Left colon (tissue), 2 donors: ENCODE data around the gene NUP107. TPM values are rescaled to one million over a fixed set of nuclear protein-coding genes. Genes with fewer than 3 reads are reported as not detected.
A peak's percentile ranks its signal among the peaks of the same experiment; 100 is the strongest.
"Not testable (repeated sequence)": the region's sequence is repeated elsewhere in the genome, so short reads cannot be mapped to it uniquely, and the experiment has no call there.

Source experiments
- ATAC-seq: fragments of 200-7000 bp; cut with Tn5 transposase; one replicate; pipeline ENCODE4 v1.9.1; 2020; ENCODE audit warnings: mild to moderate bottlenecking, moderate library complexity
- DNase-seq, 2 donors: peaks; one replicate each; pipeline ENCODE4 v3.0.0-alpha.2; 2020
- intact Hi-C, 2 donors: fragments of 100-400 bp; cut with DNase I in 1 of 2; cut with micrococcal nuclease in 1 of 2; formaldehyde crosslinking; loops; one replicate each; pipeline versions ENCODE4 v1.11.2 to v1.14.0; 2022; cut with DNase I, micrococcal nuclease
- long read RNA-seq: library from polyadenylated mRNA; unstranded; transcript quantifications from one replicate; pipeline ENCODE4 v2.0.0, GENCODE V29; 2021
- total RNA-seq, 2 donors: library from RNA; stranded (reverse); fragmentation: NEBNext Ultra II Directional; extraction: Animal tissue kit (Norgen Biotek cat#: 25700); gene quantifications; one replicate each; pipeline ENCODE4 v1.2.1, GENCODE V29; 2021
- donor health status: DM: no; HTN: no; CAD: no.
- donor health status: DM: yes; HTN: yes; CAD: no.

Gene NUP107
- total RNA-seq: 10 to 100 TPM; 23.2 to 25.8 TPM
- long read RNA-seq, full-length matches to known transcripts: 10 of 18 reads
- long read RNA-seq, partial matches to known transcripts: 5 of 18 reads
- long read RNA-seq, other reads (novel, unspliced or antisense): 3 of 18 reads

DNA sequence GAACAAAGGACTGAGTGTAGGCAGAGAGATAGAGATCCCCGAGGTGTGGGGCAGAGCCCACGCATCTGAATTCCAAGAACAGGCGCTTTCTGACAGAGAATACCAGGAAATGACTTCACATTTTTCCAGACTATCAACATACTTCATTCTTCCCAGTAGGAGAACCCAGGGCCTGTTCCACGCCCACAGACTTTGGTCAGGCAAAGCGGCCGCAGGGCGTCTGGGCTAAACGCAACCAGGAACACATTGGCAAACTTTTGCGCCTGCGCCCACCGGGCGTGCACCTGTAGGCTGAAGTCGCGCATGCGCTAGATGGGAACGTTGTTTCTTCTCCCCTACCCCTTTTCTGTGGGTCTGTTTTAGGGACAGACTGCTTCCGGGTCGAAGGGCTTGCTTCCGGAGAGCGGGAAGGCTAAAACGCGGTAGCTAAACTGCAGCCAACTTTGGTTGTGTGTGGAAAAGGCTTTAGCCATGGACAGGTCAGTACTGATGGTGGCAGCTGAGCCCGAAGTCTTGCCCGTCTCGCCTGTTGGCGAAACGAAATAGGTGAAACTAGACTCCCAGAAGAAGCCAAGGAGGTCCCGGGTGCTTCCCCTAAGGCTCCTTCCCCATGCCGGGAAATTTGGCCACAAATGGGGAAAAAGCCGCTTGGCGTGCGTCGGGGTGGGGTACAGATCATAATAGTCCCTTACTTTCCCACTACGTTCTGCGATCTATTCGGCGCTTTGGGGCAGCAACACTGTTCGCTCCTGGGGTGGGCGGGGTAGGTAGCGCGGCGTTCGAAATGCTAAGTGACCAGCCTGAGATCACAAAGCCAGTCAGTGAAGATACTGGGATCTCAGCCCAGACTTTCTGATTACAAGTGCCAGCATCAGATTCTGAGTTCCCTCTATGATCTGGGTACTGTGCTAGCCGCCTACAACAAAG, at the start of gene NUP107:
Gene NUP107 (plus strand): TSS at position 384 of the 927 bp plus-strand sequence. CDS start 88 bp downstream, at position 472.
- ATAC-seq (peak; percentile 97), DNase-seq (peak; percentile 100)
- intact Hi-C loops: loop anchor here in 1 of 2 donors (5.0 to 10.0 kb wide), 2 partner anchors 70 to 322 kb away; no protein-coding TSS in a partner anchor

DNA sequence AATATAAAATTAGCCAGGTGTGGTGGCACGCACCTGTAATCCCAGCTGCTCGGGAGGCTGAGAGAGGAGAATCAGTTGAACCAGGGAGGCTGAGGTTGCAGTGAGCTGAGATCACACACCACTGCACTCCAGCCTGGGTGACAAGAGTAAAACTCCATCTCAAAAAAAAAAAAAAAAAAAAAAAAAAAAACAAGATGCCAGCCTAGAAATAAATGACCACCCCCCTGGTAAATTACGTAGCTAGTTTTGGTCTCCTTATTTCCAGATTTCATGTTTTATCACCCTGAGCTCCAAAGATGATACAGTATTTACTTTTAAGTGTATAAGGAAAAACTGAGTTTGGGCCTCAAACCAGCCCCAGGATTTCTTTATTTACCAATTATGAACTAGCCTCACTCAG, 49.3 kb upstream of the NUP107 start:
- intact Hi-C loops, DNase-seq, ATAC-seq: not testable (repeated sequence)

DNA sequence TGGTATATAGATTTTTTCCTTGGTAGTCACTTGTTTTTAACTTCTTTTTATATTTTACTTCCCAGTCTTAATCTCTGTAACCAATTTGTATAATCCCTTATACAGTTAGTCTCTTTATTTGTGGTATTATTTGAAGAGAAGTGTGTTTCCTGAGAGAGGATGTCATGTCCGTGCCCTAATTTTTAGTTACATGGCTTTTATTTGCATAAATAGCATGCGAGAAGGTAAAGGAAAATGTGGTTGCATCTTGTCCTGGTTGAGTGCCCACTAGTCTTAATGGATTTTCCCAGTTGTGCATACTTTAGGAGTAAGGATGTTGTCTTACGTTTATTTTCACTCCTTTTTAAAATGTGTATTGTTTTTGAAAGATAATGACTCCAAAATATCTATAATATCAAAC, 48.6 kb upstream of the NUP107 start:
- ATAC-seq (no peak), DNase-seq (no peak)
- intact Hi-C loops: no loop called here

- intact Hi-C loops: no loop called here
- ATAC-seq (no peak), DNase-seq (no peak)
These were observed 47.9 kb upstream of the NUP107 start for GRCh38 chr12:68638721-68639395.

- ATAC-seq (no peak), DNase-seq (no peak)
- intact Hi-C loops: no loop called here
These were observed 47.4 kb upstream of the NUP107 start for GRCh38 chr12:68639396-68639767.

DNA sequence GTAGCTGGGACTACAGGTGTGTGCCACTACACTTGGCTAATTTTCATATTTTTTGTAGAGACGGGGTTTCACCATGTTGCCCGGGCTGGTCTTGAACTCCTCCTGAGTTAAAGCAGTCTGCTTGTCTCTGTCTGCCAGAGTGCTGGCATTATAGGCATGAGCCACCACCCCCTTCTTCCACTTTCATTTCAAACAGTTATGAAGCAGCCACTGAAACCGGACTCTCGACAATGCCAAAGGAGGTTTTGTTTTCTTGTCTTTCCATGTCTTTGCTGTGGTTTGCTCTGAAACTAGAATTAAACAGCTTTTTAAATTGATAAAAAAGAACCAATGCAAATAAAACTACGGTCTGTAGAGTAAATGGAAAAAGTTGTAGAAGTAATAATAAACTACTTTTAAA, 45.6 kb upstream of the NUP107 start:
- intact Hi-C loops: no loop called here
- ATAC-seq: peak; percentile 30
- no peak for DNase-seq

DNA sequence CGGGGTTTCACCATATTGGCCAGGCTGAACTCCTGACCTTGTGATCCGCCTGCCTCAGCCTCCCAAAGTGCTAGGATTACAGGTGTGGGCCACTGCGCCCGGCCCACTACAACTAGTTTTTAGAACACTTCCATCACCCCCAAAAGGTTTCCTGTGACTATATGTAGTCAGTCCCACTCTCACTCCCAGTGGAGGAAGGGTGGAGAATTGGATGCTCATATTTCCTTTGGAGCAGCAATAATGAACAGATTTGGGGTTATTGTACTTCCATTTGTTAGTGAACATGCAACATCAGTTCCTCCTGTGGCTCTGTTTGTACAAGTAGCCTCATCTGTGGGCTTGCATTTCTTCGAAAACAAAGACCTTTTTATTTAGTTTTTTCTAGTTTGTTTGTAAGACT, 40.3 kb upstream of the NUP107 start:
- ATAC-seq: no peak
- intact Hi-C loops: no loop called here

DNA sequence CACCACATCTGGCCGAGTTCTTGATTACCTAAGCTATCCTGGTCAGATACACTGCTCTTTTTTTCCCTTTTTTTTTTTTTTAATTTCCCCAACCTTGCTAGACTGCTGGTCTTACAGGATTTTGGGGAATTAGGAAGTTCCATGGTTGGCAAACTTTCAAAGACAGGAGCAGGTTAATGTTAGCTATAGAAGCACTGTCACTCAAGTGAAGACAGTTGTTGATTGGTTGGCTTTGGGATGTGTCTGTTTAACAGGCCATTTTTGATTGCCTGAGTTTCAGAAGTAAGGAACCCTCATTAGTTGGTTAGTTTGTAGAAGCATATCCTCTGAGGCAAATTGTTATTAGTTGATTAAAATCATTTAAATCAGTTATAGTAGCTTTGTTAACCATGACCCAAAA, 39.3 kb upstream of the NUP107 start:
- ATAC-seq: no peak
- intact Hi-C loops: no loop called here
- no peak for DNase-seq

More for the DNA sequence above, 40.3 kb upstream of the NUP107 start:
- DNase-seq: no peak

GRCh38 chr12:68648179-68648578, 38.6 kb upstream of the NUP107 start:
- intact Hi-C loops: no loop called here
- DNase-seq (no peak), ATAC-seq (no peak)

GRCh38 chr12:68665016-68665569, 21.7 kb upstream of the NUP107 start:
- intact Hi-C loops: no loop called here
- ATAC-seq: peak; percentile 24
- no peak for DNase-seq

- ATAC-seq (no peak), DNase-seq (no peak)
- intact Hi-C loops: no loop called here
These were observed 19.5 kb upstream of the NUP107 start for GRCh38 chr12:68667291-68667690.

DNA sequence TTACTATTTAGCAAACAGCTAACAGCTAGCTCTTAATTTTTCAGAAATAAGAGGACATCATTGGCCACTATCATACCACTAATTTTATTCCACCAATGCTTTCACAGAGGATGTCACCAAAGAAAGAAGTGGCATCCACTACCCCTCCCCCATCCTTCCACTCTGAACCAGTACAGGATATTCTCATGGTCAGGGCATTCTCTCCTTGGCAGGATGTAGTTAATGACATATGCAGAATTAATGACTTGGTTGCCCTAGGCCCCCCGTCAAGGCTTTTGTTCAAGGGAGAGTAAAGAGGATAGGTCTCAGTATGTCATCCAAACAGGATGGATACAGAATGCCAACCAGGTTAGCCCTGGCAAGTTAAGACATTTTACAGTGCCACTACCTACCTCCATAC, 18.9 kb upstream of the NUP107 start:
- intact Hi-C loops: no loop called here
- ATAC-seq (no peak), DNase-seq (no peak)

DNA sequence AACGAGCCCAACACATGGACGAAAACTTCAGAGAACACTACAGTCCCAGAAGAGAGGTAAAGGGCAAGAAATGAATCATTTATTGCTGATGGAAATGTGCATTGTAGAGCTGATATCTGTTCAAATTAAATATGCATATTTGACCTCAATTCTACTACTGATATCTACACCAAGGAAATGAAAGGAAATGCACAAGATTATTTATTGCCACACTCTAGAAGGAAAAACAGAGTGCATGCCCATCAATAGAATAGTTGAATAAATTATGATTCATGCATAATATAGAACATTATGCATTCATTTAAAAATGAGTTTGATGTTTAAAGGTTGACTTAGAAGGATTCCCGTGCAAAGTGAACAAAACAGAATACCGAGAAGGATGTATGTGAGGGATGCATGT, 15.6 kb upstream of the NUP107 start:
- no peak for ATAC-seq
- intact Hi-C loops: no loop called here
- no peak for DNase-seq

- no peak for DNase-seq
- intact Hi-C loops: no loop called here
These were observed 13.0 kb upstream of the NUP107 start for GRCh38 chr12:68673788-68674187.

DNA sequence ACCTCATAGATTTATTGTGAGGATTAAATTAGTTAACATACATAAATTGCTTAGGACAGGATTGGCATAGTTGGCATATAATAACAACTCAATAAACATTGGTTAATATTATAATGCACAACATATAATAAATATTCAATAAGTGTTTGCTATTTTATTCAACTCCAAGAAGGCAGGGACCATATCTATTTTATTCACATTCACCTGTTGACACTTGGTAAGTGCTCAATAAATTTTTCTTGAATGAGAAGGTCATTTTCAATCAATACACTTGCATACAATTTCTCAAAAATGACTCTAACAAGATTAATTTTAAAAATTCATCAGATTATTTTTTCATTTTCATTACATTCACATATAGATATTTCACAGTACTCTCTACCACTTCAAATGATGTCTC, 12.4 kb upstream of the NUP107 start:
- intact Hi-C loops: no loop called here
- DNase-seq (no peak), ATAC-seq (no peak)

More at GRCh38 chr12:68673788-68674187, 13.0 kb upstream of the NUP107 start:
- ATAC-seq: no peak

- ATAC-seq: no peak
- intact Hi-C loops: no loop called here
- DNase-seq: peak; percentile 33 to 68
These were observed 11.5 kb upstream of the NUP107 start for GRCh38 chr12:68675101-68675842.

DNA sequence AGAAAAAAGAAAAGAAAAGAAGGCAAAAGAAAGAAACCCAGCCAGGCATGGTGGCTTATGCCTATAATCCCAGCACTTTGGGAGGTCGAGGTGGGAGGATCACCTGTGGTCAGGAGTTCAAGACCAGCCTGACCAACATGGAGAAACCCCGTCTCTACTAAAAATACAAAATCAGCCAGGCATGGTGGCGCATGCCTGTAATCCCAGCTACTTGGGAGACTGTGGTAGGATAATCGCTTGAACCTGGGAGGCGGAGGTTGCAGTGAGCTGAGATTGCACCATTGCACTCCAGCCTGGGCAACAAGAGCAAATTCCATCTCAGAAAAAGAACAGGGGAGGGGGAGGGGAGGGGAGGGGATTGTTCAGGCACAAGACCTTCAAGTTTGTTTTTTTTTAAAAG, 9.9 kb upstream of the NUP107 start:
- DNase-seq, intact Hi-C loops, ATAC-seq: not testable (repeated sequence)

DNA sequence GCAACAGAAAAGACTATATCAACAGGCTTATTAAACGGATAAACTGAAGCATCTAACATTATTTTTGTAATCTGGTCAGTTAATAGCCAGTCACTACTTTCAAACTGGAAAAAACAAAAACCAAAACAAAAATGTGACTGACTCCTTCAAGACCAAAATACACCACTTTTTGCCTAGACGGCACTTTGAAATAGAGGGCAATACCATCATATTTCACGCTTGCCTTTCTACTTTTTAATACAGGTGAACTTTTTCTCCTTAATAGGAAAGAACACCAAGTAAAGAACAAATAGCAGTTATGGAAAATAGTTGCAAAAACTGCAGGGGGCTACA, 550 bp upstream of the NUP107 start:
- DNase-seq (no peak), ATAC-seq (peak; percentile 1)
- intact Hi-C loops: loop anchor here in 1 of 2 donors (5.0 to 10.0 kb wide), 2 partner anchors 69 to 321 kb away; no protein-coding TSS in a partner anchor

- ATAC-seq (no peak), DNase-seq (no peak)
- intact Hi-C loops: no loop called here
These were observed 8.7 kb downstream of the NUP107 start for GRCh38 chr12:68695454-68695853.
